Thyroid gland (tissue), 4 donors: ENCODE measurements around the gene KCNK17.

Experiments
- CTCF ChIP-seq, 6 experiments: fragments of 200-600 bp in 3 of 6; fragments of 450-650 bp in 3 of 6; sonication (generic) in 3 of 6; IDR thresholded peaks; one replicate each; pipeline ENCODE4 v1.5.1; 2016 to 2019; ENCODE audit warnings: antibody characterized with exemption in 6 of 6, mild to moderate bottlenecking in 2 of 6, inconsistent platforms in 1 of 6, moderate library complexity in 1 of 6
- POLR2A ChIP-seq, 2 donors: fragments of 450-650 bp; IDR thresholded peaks; one replicate each; pipeline ENCODE4 v1.6.1; 2017; ENCODE audit warnings: antibody characterized with exemption in 2 of 2, mild to moderate bottlenecking in 2 of 2, moderate library complexity in 1 of 2

GRCh38 chr6:39347906-39348585 lies 33.8 kb upstream of the KCNK17 start:
- TF ChIP-seq POLR2A (IDR thresholded peaks at IDR 0.05) (no peak), CTCF (IDR thresholded peaks at IDR 0.05) (peak; percentile 59 to 90 (median 78))
